ENCODE measurements around the gene APH1A. TPM values are rescaled to one million over a fixed set of nuclear protein-coding genes. Genes with fewer than 3 reads are reported as not detected.

The APH1A gene
- total and polyA plus RNA-seq, 9 of the 15 experiments (the other 6 are each of a cell fraction or from before 2014, with no cell fraction given): 5.6 to 123 (median 77.0) TPM

DNA sequence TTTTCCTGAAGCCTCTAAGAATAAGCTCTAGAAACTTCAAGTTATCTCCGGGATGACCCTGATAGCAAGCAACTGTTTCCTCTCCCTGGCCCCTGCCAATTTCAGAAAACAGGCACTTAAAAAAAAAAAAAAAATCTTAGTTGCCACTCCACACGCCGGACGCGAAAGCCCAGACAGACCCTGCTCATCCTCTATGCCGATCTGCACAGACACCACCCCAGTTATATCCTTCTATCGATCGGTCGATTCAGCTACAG is 34.6 kb downstream of the APH1A start:
- CTCF ChIA-PET (ENCODE audit: low intra/inter-chr PET ratio): interaction anchor here (0.7 kb wide), 1 partner anchor 168 kb away, joined by 3 read pairs; no protein-coding TSS in a partner anchor
- TF ChIP-seq EHMT2 (IDR thresholded peaks at IDR 0.05) (no peak), HLTF (IDR thresholded peaks at IDR 0.05) (peak; percentile 32; the same call in 1 of the 2 replicates), ZBTB17 (CRISPR knock-in tag; IDR thresholded peaks at IDR 0.05) (no peak), U2AF2 (optimal IDR thresholded peaks at IDR 0.05; ENCODE audit: low read depth, low read length) (no peak), ZBTB26 (CRISPR knock-in tag; IDR thresholded peaks at IDR 0.05) (0 out of 2 replicates have a peak, but pooled peaks have one; percentile 19), TEAD1 (CRISPR knock-in tag; IDR thresholded peaks at IDR 0.05) (0 out of 4 replicates have a peak, but pooled peaks of 1 of the 2 experiments have one; percentile 11), NR2F6 (CRISPR knock-in tag; IDR thresholded peaks at IDR 0.05) (no peak), KDM5B (IDR thresholded peaks at IDR 0.05; ENCODE audit: insufficient replicate concordance, low read depth, low read length) (no peak), HMGXB4 (CRISPR knock-in tag; IDR thresholded peaks at IDR 0.05) (no peak), DPF2 (IDR thresholded peaks at IDR 0.05) (peak; percentile 53), NCOA6 (IDR thresholded peaks at IDR 0.05) (no peak), RFX1 (IDR thresholded peaks at IDR 0.05) (no peak), FOXJ2 (tag; IDR thresholded peaks at IDR 0.05) (no peak; the same call in 1 of the 2 replicates), ATF3 (IDR thresholded peaks at IDR 0.05) (no peak), ATF3 (CRISPR knock-in tag; conservative IDR thresholded peaks at IDR 0.05) (no peak), PPARD (CRISPR knock-in tag; IDR thresholded peaks at IDR 0.05) (no peak), FOXP1 (CRISPR knock-in tag; IDR thresholded peaks at IDR 0.05) (no peak), RFX7 (CRISPR knock-in tag; IDR thresholded peaks at IDR 0.05) (no peak)
- TF ChIP-seq, protein P1, sequence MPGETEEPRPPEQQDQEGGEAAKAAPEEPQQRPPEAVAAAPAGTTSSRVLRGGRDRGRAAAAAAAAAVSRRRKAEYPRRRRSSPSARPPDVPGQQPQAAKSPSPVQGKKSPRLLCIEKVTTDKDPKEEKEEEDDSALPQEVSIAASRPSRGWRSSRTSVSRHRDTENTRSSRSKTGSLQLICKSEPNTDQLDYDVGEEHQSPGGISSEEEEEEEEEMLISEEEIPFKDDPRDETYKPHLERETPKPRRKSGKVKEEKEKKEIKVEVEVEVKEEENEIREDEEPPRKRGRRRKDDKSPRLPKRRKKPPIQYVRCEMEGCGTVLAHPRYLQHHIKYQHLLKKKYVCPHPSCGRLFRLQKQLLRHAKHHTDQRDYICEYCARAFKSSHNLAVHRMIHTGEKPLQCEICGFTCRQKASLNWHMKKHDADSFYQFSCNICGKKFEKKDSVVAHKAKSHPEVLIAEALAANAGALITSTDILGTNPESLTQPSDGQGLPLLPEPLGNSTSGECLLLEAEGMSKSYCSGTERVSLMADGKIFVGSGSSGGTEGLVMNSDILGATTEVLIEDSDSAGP (CRISPR knock-in tag; IDR thresholded peaks at IDR 0.05): no peak

More for the DNA sequence above, 34.6 kb downstream of the APH1A start:
- no peaks in the 10 kb centered on the region; the same call in 1 of the 2 replicates for H4K20me1 ChIP-seq (replicated peaks; ENCODE audit: control insufficient read depth, insufficient read depth, low read length)
- peak overlapping the region; percentile 95 for H3K4me3 ChIP-seq
- peaks cover 64% of the 10 kb centered on the region for H3K79me2 ChIP-seq (ENCODE audit: control insufficient read depth, insufficient read depth, low read length)
- H3K4me1 ChIP-seq (replicated peaks in 1 of 2; ENCODE audit: control insufficient read depth in 2 of 2, insufficient read depth in 2 of 2, low read length in 2 of 2): peaks cover 13 to 16% of the 10 kb centered on the region in 2 experiments; a peak in 4 of 5 replicates
- no TSS peak for BruUV-seq (replicated peaks)
- POLR2A ChIA-PET: interaction anchor here (1.1 to 2.2 kb wide), 5 partner anchors 8 to 21 kb away, joined by 3 to 9 read pairs (median 7); no protein-coding TSS in a partner anchor
- H2AFZ ChIP-seq (ENCODE audit: low read depth, low read length): peak overlapping the region; percentile 52
- H3K9me1 ChIP-seq (ENCODE audit: control insufficient read depth, insufficient read depth, low read length): no peaks in the 10 kb centered on the region
- H3K9me3 ChIP-seq (replicated peaks; ENCODE audit: control insufficient read depth, insufficient read depth, low read depth, low read length): no peaks in the 10 kb centered on the region
- in situ Hi-C loops (cut with MboI): no loop called here
- peak overlapping the region; percentile 89 for H3K4me2 ChIP-seq (ENCODE audit: insufficient read depth, low read length)
- WGBS (ENCODE audit: insufficient coverage, low coverage, missing lambda C conversion rate): 0% methylated on average over 8 of the region's 9 CpGs
- ATAC-seq (no peak; the same call in 2 of the 3 replicates), FAIRE-seq (no peak), DNase-seq (ENCODE audit: extremely low read depth in 1 of 4, low spot score in 3 of 4) (no peak)
- peak overlapping the region; percentile 94 to 97 for H3K9ac ChIP-seq (ENCODE audit: insufficient read depth in 1 of 2, low read depth in 2 of 2, low read length in 2 of 2)
- H3K27me3 ChIP-seq (ENCODE audit: control insufficient read depth in 2 of 2, insufficient read depth in 2 of 2, low read length in 2 of 2): no peaks in the 10 kb centered on the region
- intact Hi-C loops (cut with micrococcal nuclease): no loop called here
- peaks cover 29% of the 10 kb centered on the region; the same call in 2 of the 3 replicates for H3K36me3 ChIP-seq (ENCODE audit: control insufficient read depth, insufficient read depth, low read length)
- H3K27ac ChIP-seq (ENCODE audit: extremely low read depth, low read depth, low read length): peak overlapping the region; percentile 95

Data from K562 (cell line).